Activated CD4-positive, CD25-positive, alpha-beta regulatory T cell treated with anti-CD3 and anti-CD28 coated beads, Interleukin-2, amount 50 U/mL, for 16 hours (primary cell): ENCODE data around the gene CTBP2.
"Not testable (repeated sequence)": the region's sequence is repeated elsewhere in the genome, so short reads cannot be mapped to it uniquely, and the experiment has no call there.

ENCODE experiments used
- DNase-seq: peaks from one replicate; pipeline ENCODE4 v3.0.0-alpha.2; 2020; ENCODE audit warnings: low read depth, low spot score

The CTBP2 gene

GRCh38 chr10:124997771-124998623 lies 162.4 kb downstream of the CTBP2 start:
- DNase-seq: no peak

DNA sequence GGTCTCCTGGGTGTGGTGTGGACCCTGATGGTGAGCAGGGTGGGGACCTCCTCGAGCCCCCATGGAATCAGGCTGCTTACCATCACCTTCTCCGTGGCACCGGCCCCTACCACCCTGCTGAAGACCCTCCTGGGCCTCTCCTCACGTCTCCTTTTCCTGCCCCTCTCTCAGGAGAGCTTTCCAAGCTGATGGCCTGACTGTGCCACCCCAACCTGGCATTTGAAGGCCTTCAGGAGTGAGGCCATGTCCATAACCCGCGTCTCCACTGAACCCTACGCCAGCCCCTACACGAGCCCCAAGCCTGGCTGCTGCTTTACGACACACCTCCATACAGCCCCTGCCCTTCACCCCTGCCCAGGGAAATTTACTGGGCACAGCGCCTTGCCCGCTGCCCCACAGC lies 163.1 kb downstream of the CTBP2 start:
- no peak for DNase-seq

GRCh38 chr10:124996854-124997215 lies 163.5 kb downstream of the CTBP2 start:
- DNase-seq: no peak

DNA sequence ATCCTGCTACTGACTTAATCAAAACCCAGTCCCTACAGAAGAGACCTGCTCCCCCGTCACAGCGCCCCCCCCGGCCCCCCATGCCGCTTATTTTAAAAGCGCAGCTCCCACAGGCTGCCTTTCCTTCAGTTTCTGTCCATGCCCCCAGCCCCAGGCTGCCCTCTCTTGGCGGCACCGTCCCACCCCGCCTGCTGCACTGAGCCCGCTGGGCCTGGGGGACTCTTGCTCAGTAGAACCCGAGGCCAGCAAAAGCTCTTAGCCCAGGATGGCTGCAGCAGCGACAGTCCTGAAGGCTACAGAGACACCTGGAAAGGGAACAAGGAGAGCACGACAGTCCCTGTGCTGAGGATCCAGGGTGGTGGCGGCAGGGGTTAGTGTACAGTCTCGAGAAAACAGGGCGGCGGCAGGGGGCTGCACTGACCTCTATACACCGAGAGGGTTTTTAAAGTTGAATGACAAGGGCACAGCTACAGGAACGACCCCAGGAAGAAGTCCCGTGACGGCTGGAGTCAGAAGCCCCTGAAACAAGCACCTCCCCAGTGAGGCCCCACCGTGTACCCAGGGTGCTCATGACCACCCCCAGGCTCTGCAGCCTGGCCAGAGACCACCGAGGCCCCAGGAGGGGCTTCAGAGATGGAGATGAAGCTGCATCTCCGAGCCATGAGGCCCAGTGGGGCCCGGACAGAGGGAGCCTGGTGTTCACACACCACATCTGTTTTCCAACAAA lies 164.1 kb downstream of the CTBP2 start:
- no peak for DNase-seq

- no peak for DNase-seq
Measured at GRCh38 chr10:124995605-124996004, 164.8 kb downstream of the CTBP2 start.

DNA sequence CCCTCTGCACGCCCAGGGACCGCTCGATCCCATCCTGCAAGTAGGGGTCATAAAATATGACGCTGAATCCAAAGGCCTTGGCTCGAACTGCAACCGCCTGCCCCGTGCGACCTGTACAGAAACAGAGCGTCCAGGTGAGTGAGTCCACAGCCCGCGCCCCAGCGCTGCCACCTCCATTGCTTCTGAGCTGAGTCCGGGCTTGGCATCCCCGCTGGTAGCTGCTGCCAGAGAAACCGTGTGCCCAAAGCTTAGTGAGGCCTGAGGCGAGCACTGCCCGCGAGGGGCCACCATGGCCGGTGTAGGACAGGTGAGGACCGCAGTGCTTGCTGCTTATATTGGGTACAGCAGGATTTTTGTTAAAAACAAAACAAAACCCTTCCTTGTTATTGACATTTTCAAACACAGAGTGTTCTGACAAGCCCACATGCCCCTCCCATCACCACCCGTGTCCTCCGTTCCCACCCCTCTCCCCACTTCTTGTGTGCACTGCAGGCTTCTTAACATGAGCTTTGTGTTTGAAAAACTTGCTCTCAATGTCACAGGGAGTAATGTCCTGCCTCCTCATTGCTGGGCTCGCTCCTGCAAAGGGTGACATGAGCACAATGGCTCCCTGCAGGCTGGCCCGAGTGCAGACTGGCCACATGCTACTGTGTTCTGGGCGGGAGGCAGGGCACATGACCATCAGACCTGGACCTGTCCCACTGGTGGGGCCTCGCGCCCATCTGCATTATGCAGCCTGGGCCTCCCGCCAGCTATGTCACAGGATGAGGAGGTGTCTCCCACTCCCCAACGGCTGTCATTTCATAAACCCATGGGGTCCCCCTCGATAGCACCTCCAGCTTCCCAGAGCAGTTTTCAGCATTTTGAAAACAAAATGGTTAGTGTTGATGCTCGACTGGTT lies 165.5 kb downstream of the CTBP2 start:
- no peak for DNase-seq

GRCh38 chr10:124993736-124994451 lies 166.5 kb downstream of the CTBP2 start:
- no peak for DNase-seq

- DNase-seq: no peak
Measured at GRCh38 chr10:124993345-124993708, 167.0 kb downstream of the CTBP2 start.

GRCh38 chr10:124992462-124993344 lies 167.7 kb downstream of the CTBP2 start:
- DNase-seq: no peak

DNA sequence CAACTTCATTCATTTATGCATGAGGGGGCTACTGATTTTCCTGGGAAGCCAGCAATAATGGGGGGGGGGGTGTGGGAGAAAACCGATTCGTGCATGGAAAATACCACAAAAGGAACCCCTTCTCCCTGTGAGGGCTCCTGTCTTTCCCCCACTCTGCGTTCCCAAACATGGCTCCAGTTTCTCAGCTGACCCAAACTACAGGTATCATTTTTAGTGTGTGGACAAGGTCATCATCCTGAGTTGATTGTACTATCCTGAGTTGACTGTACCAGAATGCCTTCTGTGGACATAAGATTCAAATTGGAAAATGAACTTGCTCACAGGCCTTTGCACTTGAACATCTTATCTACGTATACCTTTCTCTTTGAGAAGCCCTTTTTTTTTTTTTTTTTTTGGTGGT lies 168.5 kb downstream of the CTBP2 start:
- DNase-seq: no peak

- no peak for DNase-seq
Measured at GRCh38 chr10:124990671-124991625, 169.4 kb downstream of the CTBP2 start.

DNA sequence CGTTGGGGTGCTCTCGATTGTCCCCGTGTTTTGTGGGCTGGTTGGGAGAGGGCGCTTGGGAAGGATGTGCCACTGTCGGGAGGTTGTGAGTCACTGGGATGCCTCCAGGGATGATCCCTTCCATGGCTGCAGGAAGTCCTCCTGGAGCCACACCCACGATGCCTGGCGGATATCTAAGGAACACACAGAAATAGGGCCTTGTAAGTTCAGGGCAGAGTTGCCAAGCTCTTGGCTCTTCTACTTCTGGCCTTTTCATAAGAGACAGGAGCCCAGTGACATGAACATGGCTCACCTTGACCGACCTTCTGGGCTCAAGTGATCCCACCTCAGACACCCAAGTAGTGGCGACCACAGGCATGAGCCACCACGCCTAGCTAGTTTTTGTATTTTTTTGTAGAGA lies 170.8 kb downstream of the CTBP2 start:
- DNase-seq: no peak

DNA sequence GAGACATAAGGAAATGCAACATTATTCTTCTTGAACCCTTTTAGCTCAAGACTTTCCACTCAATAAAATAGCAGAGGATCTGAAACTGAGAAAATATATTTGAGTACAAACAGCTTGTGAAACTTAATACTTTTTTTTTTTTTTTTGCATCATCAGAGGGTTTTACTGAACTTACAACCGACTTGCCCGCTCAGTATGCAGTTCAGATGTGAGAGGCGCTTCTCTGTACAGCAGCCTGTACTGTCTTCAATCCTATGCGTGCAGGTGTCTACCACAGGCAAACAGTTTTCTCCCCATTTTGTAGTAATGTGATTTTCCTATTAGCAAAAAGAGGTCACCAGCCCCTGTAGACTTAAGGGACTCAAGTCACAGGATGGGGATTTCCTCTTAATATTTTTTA lies 171.6 kb downstream of the CTBP2 start:
- not testable (repeated sequence) for DNase-seq

- no peak for DNase-seq
Measured at GRCh38 chr10:124987788-124988187, 172.6 kb downstream of the CTBP2 start.

- no peak for DNase-seq
Measured at GRCh38 chr10:124985162-124985561, 175.2 kb downstream of the CTBP2 start.

GRCh38 chr10:124984376-124984775 lies 176.0 kb downstream of the CTBP2 start:
- no peak for DNase-seq

GRCh38 chr10:124983321-124983720 lies 177.0 kb downstream of the CTBP2 start:
- no peak for DNase-seq

GRCh38 chr10:124978376-124978725 lies 182.0 kb downstream of the CTBP2 start:
- DNase-seq: no peak

DNA sequence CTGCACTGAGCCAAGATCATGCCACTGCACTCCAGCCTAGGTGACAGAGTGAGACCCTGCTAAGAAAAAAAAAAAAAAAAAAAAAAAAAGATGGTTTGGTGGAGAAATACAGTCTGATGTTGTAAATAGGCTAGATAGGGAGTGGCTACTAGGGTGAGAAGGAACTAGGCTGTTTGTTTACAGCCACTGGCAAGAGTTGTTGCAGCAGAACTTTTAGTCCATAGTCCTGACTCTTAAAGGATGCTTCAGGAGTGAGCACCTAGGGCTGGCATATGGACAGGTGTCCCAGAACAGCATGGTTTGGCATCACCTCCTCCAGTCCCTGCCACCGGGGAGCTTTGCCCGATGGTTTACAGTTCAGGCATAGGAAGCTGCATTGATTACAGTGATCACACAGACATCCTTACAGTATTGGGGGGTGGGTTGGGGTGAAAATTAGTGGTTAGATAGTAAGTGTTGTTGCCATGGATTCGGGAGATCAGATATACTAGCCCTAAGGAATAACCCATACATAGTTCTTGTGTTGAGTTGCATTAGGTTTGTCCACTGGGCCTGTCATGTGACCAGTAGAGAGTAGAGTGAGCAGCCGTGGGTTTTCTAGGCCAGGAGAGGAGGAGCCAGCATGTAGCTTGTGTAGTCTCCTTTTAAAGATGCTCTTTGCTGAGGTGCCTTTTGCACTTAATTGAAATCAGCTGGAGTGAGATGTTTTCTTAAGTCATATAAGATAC lies 182.6 kb downstream of the CTBP2 start:
- no peak for DNase-seq
